ENCODE measurements around the gene L2HGDH.

L2HGDH gene

GRCh38 chr14:50344876-50345563 lies 33.0 kb upstream of the L2HGDH start:
- DNase-seq (ENCODE audit: low spot score in 2 of 2) (no peak), ATAC-seq (no peak)
- Mint-ChIP-seq H3K36me3 (no peaks in the 10 kb centered on the region), H3K9me3 (no peaks in the 10 kb centered on the region), H3K4me1 (peaks cover 18% of the 10 kb centered on the region), H3K27ac (peak overlapping the region; percentile 79), H3K4me3 (no peak overlapping the region)

GRCh38 chr14:50344116-50344775 lies 32.2 kb upstream of the L2HGDH start:
- Mint-ChIP-seq H3K36me3 (no peaks in the 10 kb centered on the region), H3K4me1 (peaks cover 18% of the 10 kb centered on the region), H3K9me3 (no peaks in the 10 kb centered on the region), H3K4me3 (no peak overlapping the region), H3K27ac (peak overlapping the region; percentile 79)
- DNase-seq (ENCODE audit: low spot score in 2 of 2) (peak; percentile 41 to 81), ATAC-seq (peak; percentile 99)

DNA sequence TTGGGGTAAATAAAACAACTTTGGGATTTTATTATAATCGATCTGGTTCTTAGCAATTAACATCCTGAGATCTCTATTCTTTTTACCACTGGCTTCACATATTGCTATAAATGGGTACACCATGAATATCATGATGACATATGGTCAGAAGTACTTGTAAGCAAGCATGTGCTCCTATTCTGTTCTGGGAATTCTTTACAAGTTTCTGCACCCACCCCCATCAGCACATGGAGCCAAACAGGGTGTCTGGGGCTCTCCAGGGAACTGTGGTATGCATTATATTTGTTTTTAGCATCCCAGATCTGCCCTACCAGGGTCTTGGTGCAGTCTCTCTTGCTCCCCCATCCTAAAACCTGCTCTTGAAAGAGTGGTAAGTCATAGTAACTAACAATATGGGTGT lies 31.4 kb upstream of the L2HGDH start:
- peak overlapping the region; percentile 79 for H3K27ac Mint-ChIP-seq
- no peak for ATAC-seq
- H3K4me3 Mint-ChIP-seq = no peak overlapping the region

DNA sequence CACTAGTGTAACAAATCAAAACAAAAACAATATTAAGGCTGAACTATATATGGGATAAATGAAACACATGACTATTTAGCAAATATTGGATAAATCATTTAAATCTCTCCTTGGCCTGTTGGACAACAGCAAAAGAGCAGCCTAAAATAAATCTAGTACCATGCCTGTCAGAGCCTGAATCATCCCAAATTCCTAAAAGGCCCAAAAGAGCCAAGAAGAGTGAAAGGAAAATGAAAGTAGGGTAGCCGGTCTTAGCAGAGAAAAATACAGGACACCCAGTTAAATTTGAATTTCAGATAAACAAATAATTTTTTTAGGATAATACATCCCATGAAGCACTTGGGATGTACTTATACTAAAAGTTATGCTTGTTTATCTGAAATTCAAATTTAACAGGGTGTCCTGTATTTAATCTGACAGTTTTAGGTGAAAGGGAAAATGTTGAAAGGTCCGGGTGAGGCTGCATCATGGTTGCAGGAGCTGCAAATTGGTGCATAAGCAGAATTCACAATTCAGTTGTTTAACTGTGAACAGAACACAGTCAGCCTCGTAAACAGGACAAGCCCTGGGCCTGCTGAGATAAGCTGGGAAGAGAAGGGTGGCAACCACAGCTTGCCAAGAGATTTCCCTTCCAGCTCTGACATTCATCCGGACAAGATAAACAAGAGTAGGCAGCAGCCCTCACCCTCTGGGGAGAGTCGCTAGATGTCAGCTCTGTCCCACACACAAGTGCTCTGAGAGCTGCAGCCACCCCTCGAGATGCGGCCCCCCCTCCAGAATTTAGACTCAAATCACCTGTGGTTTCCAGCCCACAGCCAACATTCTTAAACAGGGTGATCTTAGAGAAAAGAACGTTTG lies 30.4 kb upstream of the L2HGDH start:
- ATAC-seq = peak; percentile 17
- Mint-ChIP-seq H3K4me1 (peaks cover 18% of the 10 kb centered on the region), H3K4me3 (no peak overlapping the region), H3K36me3 (no peaks in the 10 kb centered on the region), H3K27ac (no peak overlapping the region), H3K9me3 (no peaks in the 10 kb centered on the region)
- no peak for DNase-seq (ENCODE audit: low spot score in 2 of 2)

More for the DNA sequence above, 31.4 kb upstream of the L2HGDH start:
- no peak for DNase-seq (ENCODE audit: low spot score in 2 of 2)
- Mint-ChIP-seq H3K4me1 (peaks cover 18% of the 10 kb centered on the region), H3K9me3 (no peaks in the 10 kb centered on the region), H3K36me3 (no peaks in the 10 kb centered on the region)

DNA sequence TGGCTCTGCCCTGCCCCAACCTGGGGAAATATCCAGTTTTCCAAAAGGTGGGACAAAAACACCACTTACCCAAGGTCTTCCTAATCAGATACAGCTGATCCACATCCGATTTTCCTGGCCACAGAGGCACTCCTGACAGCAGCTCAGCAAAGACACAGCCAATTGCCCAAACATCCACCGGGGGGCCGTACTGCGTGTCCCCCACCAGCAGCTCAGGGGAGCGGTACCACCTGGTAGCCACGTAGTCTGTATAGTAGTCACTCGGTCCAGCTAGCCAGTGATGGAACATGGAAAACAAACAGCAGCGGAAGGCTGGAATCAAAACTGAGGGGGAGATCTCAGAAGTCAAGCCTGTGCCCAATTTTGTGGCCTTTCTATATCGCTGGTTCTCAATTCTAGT lies 28.9 kb upstream of the L2HGDH start:
- Mint-ChIP-seq H3K27ac (no peak overlapping the region), H3K36me3 (no peaks in the 10 kb centered on the region), H3K4me1 (peaks cover 24% of the 10 kb centered on the region), H3K9me3 (no peaks in the 10 kb centered on the region), H3K4me3 (no peak overlapping the region)
- ATAC-seq = no peak
- DNase-seq (ENCODE audit: low spot score in 2 of 2) = no peak

DNA sequence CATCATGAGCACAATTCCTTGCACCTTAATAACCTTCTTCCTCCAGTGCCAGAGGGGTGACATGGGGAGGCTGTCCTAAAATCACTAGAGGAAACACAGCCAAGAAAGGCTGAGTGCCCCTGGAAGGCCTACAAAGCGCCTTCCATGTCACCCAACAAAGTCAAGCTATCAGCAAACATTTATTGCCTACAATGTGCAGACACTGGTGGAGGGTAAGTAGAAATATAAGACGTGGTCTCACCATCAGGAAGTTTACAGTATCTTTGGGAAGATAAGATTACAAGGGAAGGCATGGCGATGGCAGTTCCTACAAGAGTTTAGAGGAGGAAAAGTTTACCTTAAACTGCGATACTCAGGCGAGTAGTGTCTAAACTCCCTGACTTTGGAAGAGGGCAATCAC lies 28.0 kb upstream of the L2HGDH start:
- no peak overlapping the region for H3K27ac Mint-ChIP-seq
- no peaks in the 10 kb centered on the region for H3K36me3 Mint-ChIP-seq
- no peak overlapping the region for H3K4me3 Mint-ChIP-seq
- ATAC-seq (no peak), DNase-seq (ENCODE audit: low spot score in 2 of 2) (no peak)
- H3K4me1 Mint-ChIP-seq = peaks cover 30% of the 10 kb centered on the region
- no peaks in the 10 kb centered on the region for H3K9me3 Mint-ChIP-seq

DNA sequence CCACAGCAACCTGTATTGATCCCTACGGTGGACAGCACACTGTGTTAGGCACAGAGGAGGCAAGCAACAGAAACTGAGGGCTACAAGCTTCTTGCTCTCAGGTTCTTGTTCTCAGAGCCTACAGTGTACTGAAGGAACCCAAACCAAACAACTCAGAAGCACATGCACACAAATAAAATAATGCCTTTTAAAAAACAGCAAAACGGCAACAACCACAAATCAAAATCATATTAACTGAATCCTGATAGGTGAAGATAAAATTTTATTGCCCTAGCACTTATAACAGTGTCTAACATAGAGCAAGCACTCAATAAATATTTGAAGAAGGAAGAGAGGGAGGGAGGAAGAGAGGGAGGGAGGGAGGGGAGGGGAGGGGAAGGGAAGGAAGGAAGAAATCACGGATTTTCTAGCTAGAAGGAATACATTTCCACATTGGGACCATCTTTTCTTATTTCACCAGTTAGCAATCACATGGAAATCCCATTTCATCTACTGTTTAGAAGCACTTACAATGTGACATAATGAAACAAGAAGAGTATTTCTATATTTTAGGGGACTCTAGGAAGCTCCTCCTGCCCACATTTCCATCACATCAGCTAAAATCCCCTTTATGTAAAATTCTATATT lies 27.3 kb upstream of the L2HGDH start:
- Mint-ChIP-seq H3K4me1 (peaks cover 22% of the 10 kb centered on the region), H3K36me3 (peaks cover 4% of the 10 kb centered on the region), H3K9me3 (no peaks in the 10 kb centered on the region), H3K4me3 (no peak overlapping the region), H3K27ac (no peak overlapping the region)
- no peak for ATAC-seq
- DNase-seq (ENCODE audit: low spot score in 2 of 2) = no peak

DNA sequence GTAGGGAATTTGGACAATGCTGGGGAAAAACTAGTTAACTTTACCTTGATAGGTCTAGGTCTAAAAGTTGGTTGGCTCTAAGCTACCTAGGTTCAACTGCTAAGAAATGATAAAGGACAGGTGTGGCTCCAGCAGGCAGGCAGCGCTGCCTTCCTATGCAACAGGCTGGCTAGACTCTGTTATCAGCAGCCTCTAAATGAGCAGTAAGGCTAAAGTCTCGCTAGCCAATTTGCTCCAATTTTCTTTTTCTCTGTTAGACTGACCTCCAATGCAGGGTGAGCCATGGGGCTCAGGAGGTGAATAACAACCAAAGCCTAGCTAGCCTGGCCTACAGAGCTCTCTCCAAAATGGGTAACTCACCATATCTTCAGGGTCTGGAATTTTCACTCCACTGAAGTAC lies 26.6 kb upstream of the L2HGDH start:
- Mint-ChIP-seq H3K36me3 (peaks cover 4% of the 10 kb centered on the region), H3K4me1 (peaks cover 15% of the 10 kb centered on the region), H3K27ac (no peak overlapping the region), H3K9me3 (no peaks in the 10 kb centered on the region), H3K4me3 (no peak overlapping the region)
- ATAC-seq (no peak), DNase-seq (ENCODE audit: low spot score in 2 of 2) (no peak)

GRCh38 chr14:50335989-50336824 lies 24.2 kb upstream of the L2HGDH start:
- peaks cover 7% of the 10 kb centered on the region for H3K36me3 Mint-ChIP-seq

GRCh38 chr14:50335389-50335788 lies 23.4 kb upstream of the L2HGDH start:
- DNase-seq (ENCODE audit: low spot score in 2 of 2) (peak in 1 of 2 donors; percentile 40), ATAC-seq (no peak)
- peaks cover 20% of the 10 kb centered on the region for H3K4me1 Mint-ChIP-seq
- peak overlapping the region; percentile 66 for H3K27ac Mint-ChIP-seq
- H3K4me3 Mint-ChIP-seq = no peak overlapping the region
- H3K9me3 Mint-ChIP-seq = no peaks in the 10 kb centered on the region
- peaks cover 16% of the 10 kb centered on the region for H3K36me3 Mint-ChIP-seq

More at GRCh38 chr14:50335989-50336824, 24.2 kb upstream of the L2HGDH start:
- DNase-seq (ENCODE audit: low spot score in 2 of 2) (no peak), ATAC-seq (no peak)
- peak overlapping the region; percentile 66 for H3K27ac Mint-ChIP-seq
- H3K9me3 Mint-ChIP-seq = no peaks in the 10 kb centered on the region
- peak overlapping the region; percentile 14 for H3K4me3 Mint-ChIP-seq
- H3K4me1 Mint-ChIP-seq = peaks cover 20% of the 10 kb centered on the region

GRCh38 chr14:50334211-50334610 lies 22.2 kb upstream of the L2HGDH start:
- Mint-ChIP-seq H3K4me1 (peaks cover 20% of the 10 kb centered on the region), H3K9me3 (no peaks in the 10 kb centered on the region), H3K36me3 (peaks cover 27% of the 10 kb centered on the region), H3K27ac (no peak overlapping the region), H3K4me3 (no peak overlapping the region)
- DNase-seq (ENCODE audit: low spot score in 2 of 2) (no peak), ATAC-seq (no peak)

DNA sequence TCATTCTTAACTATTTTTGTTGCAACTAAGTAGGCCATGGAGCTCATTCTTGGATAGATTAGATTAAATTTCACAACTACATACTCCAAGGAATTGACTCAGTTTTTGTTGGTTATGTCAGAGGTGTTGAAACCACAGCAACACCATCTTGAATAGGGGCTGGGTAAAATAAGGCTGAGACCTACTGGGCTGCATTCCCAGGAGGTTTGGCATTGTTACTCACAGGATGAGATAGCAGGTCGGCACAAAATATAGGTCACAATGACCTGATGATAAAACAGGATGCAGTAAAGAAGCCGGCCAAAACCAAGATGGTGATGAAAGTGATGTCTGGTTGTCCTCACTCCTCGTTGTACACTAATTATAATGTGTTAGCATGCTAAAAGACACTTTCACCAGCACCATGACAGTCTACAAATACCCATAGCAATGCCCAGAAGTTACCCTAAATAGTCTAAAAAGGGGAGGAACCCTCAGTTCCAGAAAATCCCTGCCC lies 21.0 kb upstream of the L2HGDH start:
- H3K36me3 Mint-ChIP-seq = peaks cover 32% of the 10 kb centered on the region
- peaks cover 20% of the 10 kb centered on the region for H3K4me1 Mint-ChIP-seq
- no peak overlapping the region for H3K4me3 Mint-ChIP-seq
- H3K27ac Mint-ChIP-seq = no peak overlapping the region
- no peaks in the 10 kb centered on the region for H3K9me3 Mint-ChIP-seq
- DNase-seq (ENCODE audit: low spot score in 2 of 2) (peak in 1 of 2 donors; percentile 40), ATAC-seq (peak; percentile 50)

- DNase-seq (ENCODE audit: low spot score in 2 of 2) (no peak), ATAC-seq (no peak)
- peaks cover 20% of the 10 kb centered on the region for H3K4me1 Mint-ChIP-seq
- H3K4me3 Mint-ChIP-seq = no peak overlapping the region
- H3K9me3 Mint-ChIP-seq = no peaks in the 10 kb centered on the region
- H3K36me3 Mint-ChIP-seq = peaks cover 47% of the 10 kb centered on the region
- H3K27ac Mint-ChIP-seq = no peak overlapping the region
These were observed 19.6 kb upstream of the L2HGDH start for GRCh38 chr14:50331596-50331995.

DNA sequence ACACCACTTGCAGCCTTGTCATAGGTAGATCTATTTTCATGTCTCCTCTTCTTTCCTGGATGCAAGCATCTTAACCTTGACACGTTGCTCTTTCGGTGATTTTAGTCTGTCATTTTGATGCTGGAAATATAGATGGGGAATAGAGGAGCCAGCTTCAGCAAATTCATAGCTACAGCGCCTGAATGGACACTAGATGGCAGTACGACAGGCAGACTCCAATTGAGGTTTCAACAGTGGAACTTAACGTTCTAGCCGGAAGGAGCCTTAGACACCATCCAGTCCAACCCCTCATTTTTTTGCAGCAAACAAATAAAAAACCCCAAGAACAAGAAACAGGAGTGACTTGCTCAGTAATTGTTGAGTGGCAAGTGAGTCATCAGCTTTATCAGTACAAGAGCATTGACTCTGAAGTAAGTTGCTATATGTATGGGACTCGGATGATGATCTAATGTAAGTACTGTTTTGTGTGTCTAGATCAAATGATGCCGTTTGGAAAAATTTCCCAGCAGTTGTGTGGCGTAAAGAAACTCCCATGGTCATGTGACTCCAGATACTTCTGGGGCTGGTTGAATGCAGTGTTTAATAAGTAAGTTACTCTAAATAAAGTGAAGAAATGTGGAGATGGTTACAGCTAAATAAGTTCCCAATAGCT lies 9.1 kb upstream of the L2HGDH start:
- no peaks in the 10 kb centered on the region for H3K9me3 Mint-ChIP-seq
- peak; percentile 43 to 79 for DNase-seq (ENCODE audit: low spot score in 2 of 2)
- H3K4me1 Mint-ChIP-seq = peaks cover 11% of the 10 kb centered on the region
- H3K27ac Mint-ChIP-seq = no peak overlapping the region
- H3K4me3 Mint-ChIP-seq = no peak overlapping the region
- peaks cover 52% of the 10 kb centered on the region for H3K36me3 Mint-ChIP-seq
- ATAC-seq = peak; percentile 99

All from stimulated activated effector memory CD8-positive, alpha-beta T cell treated with anti-CD3 and anti-CD28 coated beads, Interleukin-12 subunit alpha, Interleukin-12 subunit beta, amount 100 ng/mL, for 72 hours (primary cell).